ENCODE data around the gene PWWP2A. TPM values are rescaled to one million over a fixed set of nuclear protein-coding genes. Genes with fewer than 3 reads are reported as not detected.

The PWWP2A gene
- total and polyA plus RNA-seq, 2 donors (not counting 1 experiment from before 2014, with no cell fraction given) = 19.6 to 48.8 TPM

GRCh38 chr5:160133071-160133917 lies 14.0 kb upstream of the PWWP2A start:
- Histone ChIP-seq H3K9ac (ENCODE audit: low read length) (no peak overlapping the region), H3K4me2 (replicated peaks; ENCODE audit: low read depth, low read length, poor library complexity, severe bottlenecking) (no peak overlapping the region), H3K4me1 (ENCODE audit: control insufficient read depth in 2 of 2, insufficient read depth in 2 of 2, low read length in 2 of 2) (no peaks in the 10 kb centered on the region), H2AFZ (ENCODE audit: insufficient read depth, low read depth, low read length, poor library complexity, severe bottlenecking) (no peak overlapping the region), H3K36me3 (replicated peaks in 1 of 2; ENCODE audit: control extremely low read depth in 1 of 2, control insufficient read depth in 1 of 2, extremely low read depth in 1 of 2, insufficient read depth in 2 of 2, low read length in 1 of 2) (no peaks in the 10 kb centered on the region), H3K27ac (ENCODE audit: low read length in 2 of 2) (no peak overlapping the region), H4K20me1 (ENCODE audit: control insufficient read depth, insufficient read depth, low read length, poor library complexity, severe bottlenecking) (no peaks in the 10 kb centered on the region), H3K27me3 (replicated peaks in 1 of 4; ENCODE audit: control extremely low read depth in 1 of 4, control insufficient read depth in 3 of 4, insufficient read depth in 4 of 4, low read length in 3 of 4) (no peaks in the 10 kb centered on the region), H3K4me3 (ENCODE audit: control extremely low read depth in 1 of 5, extremely low read depth in 1 of 5, insufficient read depth in 1 of 5, low read depth in 2 of 5, low read length in 4 of 5) (no peak overlapping the region), H3K9me3 (ENCODE audit: control extremely low read depth in 1 of 3, control insufficient read depth in 2 of 3, insufficient read depth in 1 of 3, low read length in 2 of 3) (no peaks in the 10 kb centered on the region), H3K79me2 (ENCODE audit: control insufficient read depth, insufficient read depth, low read length) (no peaks in the 10 kb centered on the region)
- H3K27me3 Mint-ChIP-seq = peaks cover 10% of the 10 kb centered on the region
- POLR2A ChIA-PET = no interaction called here
- ATAC-seq (ENCODE audit: low read depth) = no peak
- DNase-seq = no peak
- H3K9me3 Mint-ChIP-seq (ENCODE audit: insufficient read depth) = no peaks in the 10 kb centered on the region
- no peak for TF ChIP-seq EZH2 (IDR thresholded peaks at IDR 0.05; ENCODE audit: borderline replicate concordance, insufficient read depth, low read depth, low read length, poor library complexity, severe bottlenecking)
- TF ChIP-seq, protein P1, sequence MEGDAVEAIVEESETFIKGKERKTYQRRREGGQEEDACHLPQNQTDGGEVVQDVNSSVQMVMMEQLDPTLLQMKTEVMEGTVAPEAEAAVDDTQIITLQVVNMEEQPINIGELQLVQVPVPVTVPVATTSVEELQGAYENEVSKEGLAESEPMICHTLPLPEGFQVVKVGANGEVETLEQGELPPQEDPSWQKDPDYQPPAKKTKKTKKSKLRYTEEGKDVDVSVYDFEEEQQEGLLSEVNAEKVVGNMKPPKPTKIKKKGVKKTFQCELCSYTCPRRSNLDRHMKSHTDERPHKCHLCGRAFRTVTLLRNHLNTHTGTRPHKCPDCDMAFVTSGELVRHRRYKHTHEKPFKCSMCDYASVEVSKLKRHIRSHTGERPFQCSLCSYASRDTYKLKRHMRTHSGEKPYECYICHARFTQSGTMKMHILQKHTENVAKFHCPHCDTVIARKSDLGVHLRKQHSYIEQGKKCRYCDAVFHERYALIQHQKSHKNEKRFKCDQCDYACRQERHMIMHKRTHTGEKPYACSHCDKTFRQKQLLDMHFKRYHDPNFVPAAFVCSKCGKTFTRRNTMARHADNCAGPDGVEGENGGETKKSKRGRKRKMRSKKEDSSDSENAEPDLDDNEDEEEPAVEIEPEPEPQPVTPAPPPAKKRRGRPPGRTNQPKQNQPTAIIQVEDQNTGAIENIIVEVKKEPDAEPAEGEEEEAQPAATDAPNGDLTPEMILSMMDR (IDR thresholded peaks at IDR 0.05) = no peak
- H3K4me3 Mint-ChIP-seq = no peak overlapping the region
- H3K4me1 Mint-ChIP-seq = no peaks in the 10 kb centered on the region
- 72% methylated on average over 27 of the region's 31 CpGs for WGBS (ENCODE audit: insufficient coverage)
- H3K27ac Mint-ChIP-seq = no peak overlapping the region
- CTCF ChIA-PET = no interaction called here
- intact Hi-C loops (cut with micrococcal nuclease) = no loop called here

DNA sequence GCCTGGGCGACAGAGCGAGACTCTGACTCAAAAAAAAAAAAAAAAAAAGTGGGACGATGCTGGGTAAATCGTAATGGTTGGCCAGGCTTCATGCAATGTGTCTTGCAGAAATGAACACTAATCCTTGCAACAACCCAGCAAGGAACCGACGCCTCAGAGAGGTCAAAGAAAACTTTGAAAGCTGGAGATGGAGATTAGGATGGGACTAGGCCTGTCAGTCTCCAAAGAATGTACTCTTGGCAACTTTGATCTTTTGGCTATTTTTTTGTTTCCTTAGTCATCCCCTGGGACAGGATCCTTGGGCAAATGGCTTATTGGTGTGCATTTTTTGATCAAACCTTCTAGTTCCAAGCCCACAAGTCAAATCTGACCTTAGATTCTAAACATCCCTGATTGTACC lies 10.6 kb upstream of the PWWP2A start:
- peaks cover 0 to 9% (median 2%) of the 10 kb centered on the region in 3 donors for H3K9me3 ChIP-seq (ENCODE audit: control extremely low read depth in 1 of 3, control insufficient read depth in 2 of 3, insufficient read depth in 1 of 3, low read length in 2 of 3)
- no peak overlapping the region for H3K4me2 ChIP-seq (replicated peaks; ENCODE audit: low read depth, low read length, poor library complexity, severe bottlenecking)
- no peaks in the 10 kb centered on the region for H3K27me3 ChIP-seq (replicated peaks in 1 of 4; ENCODE audit: control extremely low read depth in 1 of 4, control insufficient read depth in 3 of 4, insufficient read depth in 4 of 4, low read length in 3 of 4)
- no peaks in the 10 kb centered on the region for H3K4me1 ChIP-seq (ENCODE audit: control insufficient read depth in 2 of 2, insufficient read depth in 2 of 2, low read length in 2 of 2)
- TF ChIP-seq, protein P1 (IDR thresholded peaks at IDR 0.05) = no peak
- no peak for TF ChIP-seq EZH2 (IDR thresholded peaks at IDR 0.05; ENCODE audit: borderline replicate concordance, insufficient read depth, low read depth, low read length, poor library complexity, severe bottlenecking)
- ChIA-PET CTCF (interaction anchor here (1.0 kb wide), 1 partner anchor 49 kb away, joined by 4 read pairs; no protein-coding TSS in a partner anchor), POLR2A (no interaction called here)
- DNase-seq = no peak
- intact Hi-C loops (cut with micrococcal nuclease) = no loop called here
- no peak overlapping the region for H3K27ac ChIP-seq (ENCODE audit: low read length in 2 of 2)
- H3K79me2 ChIP-seq (ENCODE audit: control insufficient read depth, insufficient read depth, low read length) = no peaks in the 10 kb centered on the region
- no peaks in the 10 kb centered on the region for H3K36me3 ChIP-seq (replicated peaks in 1 of 2; ENCODE audit: control extremely low read depth in 1 of 2, control insufficient read depth in 1 of 2, extremely low read depth in 1 of 2, insufficient read depth in 2 of 2, low read length in 1 of 2)
- no peak for ATAC-seq (ENCODE audit: low read depth)
- no peak overlapping the region for H3K27ac Mint-ChIP-seq
- no peaks in the 10 kb centered on the region for H4K20me1 ChIP-seq (ENCODE audit: control insufficient read depth, insufficient read depth, low read length, poor library complexity, severe bottlenecking)
- 80% methylated on average over 1 of the region's 6 CpGs for WGBS (ENCODE audit: insufficient coverage)
- no peak overlapping the region for H3K9ac ChIP-seq (ENCODE audit: low read length)
- H3K4me1 Mint-ChIP-seq = no peaks in the 10 kb centered on the region
- no peak overlapping the region for H2AFZ ChIP-seq (ENCODE audit: insufficient read depth, low read depth, low read length, poor library complexity, severe bottlenecking)
- H3K27me3 Mint-ChIP-seq = peaks cover 15% of the 10 kb centered on the region
- no peak overlapping the region for H3K4me3 Mint-ChIP-seq
- H3K9me3 Mint-ChIP-seq (ENCODE audit: insufficient read depth) = no peaks in the 10 kb centered on the region
- H3K4me3 ChIP-seq (ENCODE audit: control extremely low read depth in 1 of 5, extremely low read depth in 1 of 5, insufficient read depth in 1 of 5, low read depth in 2 of 5, low read length in 4 of 5) = no peak overlapping the region

Data from B cell (primary cell).